GM19035 (cell line): Measurements from ENCODE around the gene PARP3.
A peak's percentile ranks its signal among the peaks of the same experiment; 100 is the strongest.
"Not testable (repeated sequence)": the region's sequence is repeated elsewhere in the genome, so short reads cannot be mapped to it uniquely, and the experiment has no call there.

Experiments used
- ATAC-seq: cut with Tn5 transposase; IDR thresholded peaks from one replicate; pipeline ENCODE4 v1.9.1; 2021; ENCODE audit not compliant: unreplicated experiment

PARP3 gene

DNA sequence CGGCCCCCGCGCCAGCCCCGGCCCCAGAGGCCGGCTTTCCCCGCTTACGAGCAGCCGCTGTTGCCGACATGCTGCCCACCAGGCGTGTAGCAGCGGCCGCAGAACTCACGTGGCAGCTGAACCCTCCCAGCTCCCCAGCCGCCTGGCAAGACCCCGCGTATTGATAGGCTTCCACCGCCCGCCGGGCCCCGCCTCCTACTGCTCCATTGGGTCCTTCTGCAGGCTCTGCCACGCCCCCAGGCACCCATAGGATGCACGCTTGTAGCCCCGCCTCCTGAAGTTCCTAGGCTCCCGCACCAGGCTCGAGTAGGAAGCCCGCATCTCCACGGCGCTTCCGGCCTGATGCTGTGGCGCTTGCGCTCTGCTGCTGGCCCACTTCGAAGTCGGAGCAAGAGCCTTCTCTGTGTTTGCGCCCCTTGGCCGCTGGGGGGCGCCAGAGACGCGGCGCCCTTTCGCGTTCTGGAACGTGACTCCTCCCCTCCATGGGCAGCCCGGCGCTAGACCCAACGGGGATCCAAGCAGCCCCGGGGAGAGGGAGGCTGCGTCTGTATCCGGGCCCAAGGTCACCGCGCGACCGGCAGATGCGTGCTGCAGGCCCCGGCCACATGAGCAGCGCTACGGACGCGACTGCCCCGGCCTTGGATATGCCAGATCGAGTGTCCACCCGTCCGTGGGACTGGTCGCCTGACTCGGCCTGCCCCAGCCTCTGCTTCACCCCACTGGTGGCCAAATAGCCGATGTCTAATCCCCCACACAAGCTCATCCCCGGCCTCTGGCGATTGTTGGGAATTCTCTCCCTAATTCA lies at the start of gene PARP3, which contains the start of gene RRP9:
TSS of gene PARP3 (plus strand) at position 566 of the 805 bp plus-strand sequence. CDS start 993 bp downstream, outside the sequence.
TSS of gene RRP9 (minus strand) at position 107 of the 805 bp plus-strand sequence. CDS start at position 70, 37 bp downstream.
- ATAC-seq: peak; percentile 88

GRCh38 chr3:51894391-51894790 lies 47.8 kb upstream of the PARP3 start:
- no peak for ATAC-seq

DNA sequence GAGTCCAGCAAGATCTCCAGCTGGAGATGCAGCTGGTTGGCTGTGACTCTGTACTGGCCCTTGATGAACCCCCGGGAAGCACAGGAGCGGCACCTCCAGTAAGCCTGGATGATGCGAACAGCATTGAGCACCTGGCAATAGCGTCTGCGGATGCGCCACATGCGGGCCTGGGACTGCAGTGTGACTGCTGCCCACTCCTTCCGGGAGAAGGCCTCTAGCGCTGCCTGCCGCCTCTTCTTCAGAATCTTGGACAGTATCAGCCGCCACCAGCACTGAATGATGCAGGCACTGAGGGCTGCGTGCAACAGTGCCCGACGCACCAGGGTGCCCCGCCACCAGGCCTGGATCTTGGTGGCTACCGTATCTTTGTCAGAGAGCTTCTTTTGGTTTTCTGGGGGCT lies 47.2 kb upstream of the PARP3 start:
- ATAC-seq: no peak

GRCh38 chr3:51896607-51897305 lies 45.4 kb upstream of the PARP3 start:
- no peak for ATAC-seq

GRCh38 chr3:51897391-51897790 lies 44.8 kb upstream of the PARP3 start:
- ATAC-seq: no peak

GRCh38 chr3:51900043-51900442 lies 42.1 kb upstream of the PARP3 start:
- ATAC-seq: not testable (repeated sequence)

- not testable (repeated sequence) for ATAC-seq
Observed at GRCh38 chr3:51902361-51902760, 39.8 kb upstream of the PARP3 start.

DNA sequence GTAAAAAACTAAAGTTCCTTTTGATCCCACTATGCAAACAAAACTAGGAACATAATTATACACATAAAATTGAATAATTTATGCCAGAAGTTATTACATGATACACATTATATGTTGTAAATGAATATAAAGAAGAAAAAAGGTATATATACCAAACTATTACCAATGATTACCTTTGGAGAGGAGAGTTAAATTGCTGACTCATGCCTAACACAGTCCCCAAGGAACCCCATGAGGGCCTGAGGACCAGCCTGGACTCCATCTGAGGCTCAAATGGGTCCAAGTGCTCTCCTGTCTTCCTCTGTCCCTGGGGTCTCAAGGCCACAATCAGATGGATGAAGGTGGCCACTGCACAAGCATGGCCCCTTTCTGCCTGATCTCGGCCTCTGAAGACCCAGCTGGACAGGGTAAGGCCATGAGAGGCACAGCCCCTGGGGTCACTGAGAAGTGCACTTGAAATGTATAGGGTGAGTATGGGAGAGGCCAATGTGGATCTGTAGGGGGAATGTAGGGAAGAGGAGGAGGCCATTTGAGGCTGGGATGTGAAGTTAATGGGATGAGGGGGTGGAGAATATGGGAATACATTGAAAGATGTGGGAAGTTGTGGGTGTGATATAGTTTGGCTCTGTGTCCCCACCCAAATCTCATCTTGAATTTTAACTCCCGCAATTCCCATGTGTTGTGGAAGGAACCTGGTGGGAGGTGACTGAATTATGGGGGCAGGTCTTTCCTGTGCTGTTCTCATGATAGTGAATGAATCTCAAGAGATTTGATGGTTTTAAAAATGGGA lies 37.9 kb upstream of the PARP3 start:
- ATAC-seq: no peak

DNA sequence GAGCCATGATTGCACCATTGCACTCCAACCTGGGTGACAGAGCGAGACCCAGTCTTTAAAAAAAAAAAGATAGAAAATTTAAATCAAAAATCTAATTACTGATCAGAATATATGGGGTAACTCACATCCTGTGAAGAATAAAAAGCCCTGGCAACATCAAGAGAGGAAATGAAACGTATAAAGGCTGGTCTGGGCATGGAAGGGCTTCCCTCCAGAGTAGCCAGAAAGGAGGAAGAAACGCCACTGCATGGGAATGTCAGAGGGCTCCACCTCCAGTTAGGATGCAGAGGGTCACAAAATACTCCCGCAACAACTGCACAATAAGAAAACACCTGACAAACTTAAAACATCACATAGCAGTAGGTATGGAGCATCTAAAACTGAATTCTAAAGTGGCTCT lies 34.1 kb upstream of the PARP3 start:
- ATAC-seq: no peak

DNA sequence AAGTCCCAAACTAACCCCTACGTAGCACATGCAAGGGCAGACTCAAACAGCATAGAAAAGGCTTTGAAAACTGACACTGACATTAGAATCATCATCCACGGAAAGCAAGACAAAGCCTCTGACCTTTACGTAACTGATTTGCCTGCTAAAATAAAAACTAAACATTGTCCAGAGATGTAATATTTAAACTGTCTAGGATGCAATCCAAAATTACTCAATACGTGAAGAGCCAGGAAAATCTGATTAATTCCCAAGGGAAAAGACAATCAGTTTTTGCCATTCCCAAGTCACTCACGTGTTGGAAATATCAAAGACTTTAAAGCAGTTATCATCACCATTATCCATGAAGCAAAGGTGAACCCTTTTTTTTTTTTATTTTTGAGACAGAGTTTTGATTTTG lies 25.7 kb upstream of the PARP3 start:
- ATAC-seq: no peak

DNA sequence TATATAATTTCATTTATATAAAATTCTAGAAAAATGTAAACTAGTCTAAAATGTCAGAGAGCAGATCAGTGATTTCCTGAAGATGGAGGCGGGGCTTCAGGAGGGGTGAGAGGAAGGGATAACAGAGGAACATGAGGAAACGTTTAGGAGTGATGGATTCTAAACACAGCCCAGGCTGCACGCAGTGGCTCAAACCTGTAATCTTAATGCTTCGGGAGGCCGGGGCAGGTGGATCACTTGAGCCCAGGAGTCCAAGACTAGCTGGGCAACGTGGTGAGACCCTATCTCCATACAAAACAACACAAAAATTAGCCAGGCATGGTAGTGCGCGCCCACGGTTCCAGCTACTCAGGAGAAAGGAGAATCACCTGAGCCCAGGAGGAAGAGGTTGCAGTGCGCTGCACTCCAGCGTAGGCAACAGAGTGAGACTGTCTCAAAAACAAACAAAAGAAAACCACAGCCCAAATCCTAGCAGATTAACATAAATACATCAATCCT lies 21.0 kb upstream of the PARP3 start:
- ATAC-seq: no peak

DNA sequence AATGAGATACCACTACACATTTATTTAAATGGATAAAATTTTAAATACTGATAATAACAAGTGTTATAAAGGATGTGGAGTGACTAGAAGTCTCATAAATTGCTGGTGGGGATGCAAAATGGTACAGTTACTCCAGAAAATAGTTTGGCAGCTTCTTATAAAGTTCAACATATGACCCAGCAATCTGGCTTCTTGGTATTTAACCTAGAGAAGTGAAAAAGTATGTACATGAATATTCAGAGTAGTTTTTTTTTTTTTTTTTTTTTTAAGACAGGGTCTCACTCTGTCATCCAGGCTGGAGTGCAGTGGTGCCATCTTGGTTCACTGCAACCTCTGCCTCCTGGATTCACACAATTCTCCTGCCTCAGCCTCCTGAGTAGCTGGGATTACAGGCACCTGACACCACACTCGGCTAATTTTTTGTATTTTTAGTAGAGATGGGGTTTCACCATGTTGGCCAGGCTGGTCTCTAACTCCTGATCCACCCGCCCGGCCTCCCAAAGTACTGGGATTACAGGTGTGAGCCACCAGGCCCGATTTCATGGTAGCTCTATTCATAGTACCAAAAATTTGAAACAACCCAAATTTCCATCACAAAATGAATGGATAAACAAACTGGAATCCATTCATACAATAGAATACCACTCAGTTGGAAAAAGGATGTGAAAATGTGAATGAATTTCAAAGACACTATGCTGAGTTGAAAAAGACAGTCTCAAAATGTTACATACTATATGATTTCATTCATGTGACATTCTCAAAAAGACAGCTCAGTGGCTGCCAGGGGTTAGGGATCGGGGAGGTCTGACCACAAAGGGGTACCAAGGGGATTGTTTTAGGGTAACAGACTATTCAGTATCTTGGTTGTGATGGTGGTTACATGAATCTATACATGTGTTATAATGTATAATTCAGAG lies 14.8 kb upstream of the PARP3 start:
- no peak for ATAC-seq

- no peak for ATAC-seq
Observed at GRCh38 chr3:51928438-51928837, 13.7 kb upstream of the PARP3 start.

- ATAC-seq: not testable (repeated sequence)
Observed at GRCh38 chr3:51928981-51929380, 13.2 kb upstream of the PARP3 start.

DNA sequence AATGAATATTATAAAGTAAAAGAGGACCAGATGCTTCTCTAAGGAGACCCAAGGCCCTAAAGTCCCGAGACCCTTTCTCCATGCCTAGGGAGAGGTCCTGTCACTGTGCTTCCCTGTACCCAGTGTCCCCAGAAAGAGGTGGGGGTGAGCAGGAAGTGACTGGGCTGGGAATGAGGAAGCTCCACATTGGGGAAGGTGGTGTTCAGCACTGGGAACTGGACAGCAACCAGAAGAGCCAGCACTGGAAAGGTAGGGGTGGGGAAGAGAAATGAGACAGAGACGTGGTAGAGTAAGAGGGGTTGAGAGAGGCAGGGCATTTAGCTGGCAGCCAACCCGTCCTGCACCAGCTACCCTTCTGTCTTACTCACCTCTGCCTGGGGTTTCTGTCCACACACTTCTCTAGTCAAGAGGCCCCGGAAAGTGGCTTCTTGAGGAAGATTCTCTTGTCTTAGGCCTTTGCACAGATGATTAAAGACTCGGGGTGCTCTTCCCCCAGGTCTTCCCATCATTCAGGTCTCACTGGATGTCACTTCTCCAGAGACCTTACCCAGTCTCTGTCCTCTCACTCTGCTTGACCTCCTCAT lies 12.7 kb upstream of the PARP3 start:
- ATAC-seq: no peak

GRCh38 chr3:51930439-51930838 lies 11.7 kb upstream of the PARP3 start:
- ATAC-seq: no peak

GRCh38 chr3:51931756-51932155 lies 10.4 kb upstream of the PARP3 start:
- no peak for ATAC-seq

DNA sequence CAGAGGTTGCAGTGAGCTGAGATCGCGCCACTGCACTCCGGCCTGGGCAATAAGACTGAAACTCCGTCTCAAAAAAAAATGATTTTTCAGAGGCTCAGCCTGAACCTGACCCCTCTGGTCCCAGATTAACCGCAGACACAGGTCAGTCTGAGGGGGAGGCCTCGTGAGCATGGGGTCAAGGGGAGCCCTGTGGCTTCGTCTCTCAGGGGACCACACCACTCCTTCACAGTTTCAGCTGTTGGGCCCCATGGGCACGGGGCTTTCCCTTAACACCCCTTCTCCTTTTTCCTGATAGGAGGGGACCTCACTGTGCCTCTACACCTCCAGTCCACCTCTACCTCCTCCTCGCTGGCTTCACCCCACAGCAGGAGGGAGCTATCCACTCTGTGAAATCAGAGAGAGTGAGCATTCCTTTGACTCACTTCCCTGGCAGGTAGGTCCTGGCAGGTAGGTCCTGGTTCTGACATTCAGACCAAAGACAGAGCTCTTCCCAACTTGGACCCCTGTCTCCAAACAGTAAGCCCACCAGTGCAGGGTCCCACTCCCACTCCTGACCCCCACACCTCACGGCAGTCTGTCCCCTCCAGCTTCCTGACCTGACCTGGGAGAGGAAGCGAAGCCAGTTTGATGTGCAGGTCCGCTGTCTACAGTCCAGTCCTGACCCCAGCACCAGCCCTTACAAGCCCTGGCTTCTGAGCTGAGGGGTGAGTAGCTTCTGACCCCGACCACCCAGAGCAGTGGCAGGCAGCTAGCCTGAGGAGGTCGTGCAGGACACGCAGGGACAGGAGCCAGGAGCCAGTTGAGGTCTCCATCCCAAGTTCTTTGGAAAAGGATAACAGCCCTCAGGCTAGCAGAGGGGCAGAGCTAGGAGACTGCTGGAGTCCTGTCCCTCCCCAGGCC lies 9.4 kb upstream of the PARP3 start:
- no peak for ATAC-seq
